ENCODE data around the gene AOPEP. TPM values are rescaled to one million over a fixed set of nuclear protein-coding genes. Genes with fewer than 3 reads are reported as not detected.

Gene AOPEP
- total RNA-seq, 4 donors from 2014 or later: 56.5 to 160 (median 103) TPM

GRCh38 chr9:94860678-94861588 is 134.4 kb downstream of the AOPEP start:
- peaks cover 32 to 40% of the 10 kb centered on the region in 2 donors for H3K4me1 ChIP-seq
- DNase-seq (no peak), ATAC-seq (no peak)
- peak overlapping the region; percentile 66 to 96 (median 80) for H3K27ac ChIP-seq
- no peak for TF ChIP-seq POLR2A (IDR thresholded peaks at IDR 0.05)
- TF ChIP-seq, protein P1, sequence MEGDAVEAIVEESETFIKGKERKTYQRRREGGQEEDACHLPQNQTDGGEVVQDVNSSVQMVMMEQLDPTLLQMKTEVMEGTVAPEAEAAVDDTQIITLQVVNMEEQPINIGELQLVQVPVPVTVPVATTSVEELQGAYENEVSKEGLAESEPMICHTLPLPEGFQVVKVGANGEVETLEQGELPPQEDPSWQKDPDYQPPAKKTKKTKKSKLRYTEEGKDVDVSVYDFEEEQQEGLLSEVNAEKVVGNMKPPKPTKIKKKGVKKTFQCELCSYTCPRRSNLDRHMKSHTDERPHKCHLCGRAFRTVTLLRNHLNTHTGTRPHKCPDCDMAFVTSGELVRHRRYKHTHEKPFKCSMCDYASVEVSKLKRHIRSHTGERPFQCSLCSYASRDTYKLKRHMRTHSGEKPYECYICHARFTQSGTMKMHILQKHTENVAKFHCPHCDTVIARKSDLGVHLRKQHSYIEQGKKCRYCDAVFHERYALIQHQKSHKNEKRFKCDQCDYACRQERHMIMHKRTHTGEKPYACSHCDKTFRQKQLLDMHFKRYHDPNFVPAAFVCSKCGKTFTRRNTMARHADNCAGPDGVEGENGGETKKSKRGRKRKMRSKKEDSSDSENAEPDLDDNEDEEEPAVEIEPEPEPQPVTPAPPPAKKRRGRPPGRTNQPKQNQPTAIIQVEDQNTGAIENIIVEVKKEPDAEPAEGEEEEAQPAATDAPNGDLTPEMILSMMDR (IDR thresholded peaks at IDR 0.05 in 4 of 5, conservative IDR thresholded peaks at IDR 0.05 in 1 of 5): no peak
- H3K9me3 ChIP-seq: no peaks in the 10 kb centered on the region
- in situ Hi-C loops (cut with MboI; ENCODE audit: low sequenced_read_pairs in 4 of 4) (no loop called here), intact Hi-C loops (cut with DNase I; ENCODE audit: low total_unique reads) (no loop called here)
- no peaks in the 10 kb centered on the region for H3K27me3 ChIP-seq
- H3K4me3 ChIP-seq: no peak overlapping the region
- no peaks in the 10 kb centered on the region for H3K36me3 ChIP-seq

GRCh38 chr9:94861589-94862272 is 135.2 kb downstream of the AOPEP start:
- peaks cover 40 to 48% of the 10 kb centered on the region in 2 donors for H3K4me1 ChIP-seq
- TF ChIP-seq POLR2A (IDR thresholded peaks at IDR 0.05): no peak
- TF ChIP-seq, protein P1 (IDR thresholded peaks at IDR 0.05 in 4 of 5, conservative IDR thresholded peaks at IDR 0.05 in 1 of 5): no peak
- H3K27me3 ChIP-seq: no peaks in the 10 kb centered on the region
- DNase-seq (no peak), ATAC-seq (peak; percentile 84 to 89)
- H3K36me3 ChIP-seq: no peaks in the 10 kb centered on the region
- peak overlapping the region; percentile 66 to 96 (median 80) for H3K27ac ChIP-seq
- intact Hi-C loops (cut with DNase I; ENCODE audit: low total_unique reads) (no loop called here), in situ Hi-C loops (cut with MboI; ENCODE audit: low sequenced_read_pairs in 4 of 4) (no loop called here)
- H3K9me3 ChIP-seq: no peaks in the 10 kb centered on the region
- H3K4me3 ChIP-seq: no peak overlapping the region

DNA sequence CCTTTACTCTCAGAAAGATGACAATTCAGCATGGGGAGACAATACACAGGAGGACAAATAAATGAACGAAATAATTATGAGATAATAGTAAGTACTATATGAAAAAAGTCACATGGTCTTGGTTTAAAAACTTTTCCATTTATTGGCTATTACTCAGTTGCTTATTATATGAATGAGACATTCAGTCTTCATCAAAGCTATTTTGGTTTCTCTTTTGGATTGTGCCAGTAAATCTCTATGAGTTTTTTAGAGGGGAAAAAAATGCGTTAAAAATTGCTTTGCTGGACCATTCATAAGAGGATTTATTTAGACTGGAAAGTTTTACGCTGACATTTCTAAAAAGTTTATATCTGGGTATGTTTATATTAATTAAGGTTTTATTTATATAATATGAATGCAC is 137.7 kb downstream of the AOPEP start:
- Histone ChIP-seq H3K4me1 (peaks cover 62 to 70% of the 10 kb centered on the region in 2 donors), H3K27ac (peak overlapping the region; percentile 4 to 96 (median 90))
- TF ChIP-seq, protein P1 (IDR thresholded peaks at IDR 0.05 in 4 of 5, conservative IDR thresholded peaks at IDR 0.05 in 1 of 5): no peak
- no peak for TF ChIP-seq POLR2A (IDR thresholded peaks at IDR 0.05)

DNA sequence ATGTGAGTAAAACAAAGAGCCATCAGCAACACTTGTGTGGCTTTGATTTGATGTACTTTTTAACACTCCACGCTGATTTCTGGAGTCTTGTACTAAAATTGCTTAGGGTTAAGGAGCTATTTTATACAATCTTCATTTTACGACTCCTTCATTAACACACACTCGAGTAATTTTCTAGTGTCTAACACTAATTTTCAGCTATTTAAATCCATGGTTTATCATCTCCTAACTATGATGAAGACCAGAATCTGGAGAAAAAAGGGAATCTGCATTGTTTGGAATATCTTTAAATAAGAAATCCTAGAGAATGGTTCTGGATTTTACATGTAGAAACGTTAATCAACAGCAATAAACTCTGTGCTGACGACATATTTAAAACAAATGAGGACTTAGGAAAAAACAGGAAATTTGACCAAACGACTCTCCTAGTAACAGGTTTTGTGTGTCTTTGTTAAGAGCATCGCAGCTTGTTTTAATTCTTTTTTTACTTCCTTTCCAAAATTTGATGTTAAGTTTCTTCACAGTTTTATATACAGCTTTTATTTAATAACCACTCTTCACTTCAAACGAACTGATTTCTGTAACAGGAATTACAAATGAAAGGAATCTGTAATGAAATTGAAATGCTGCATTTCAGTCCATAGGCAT is 138.5 kb downstream of the AOPEP start:
- Histone ChIP-seq H3K27ac (peak overlapping the region; percentile 89 to 96 (median 94)), H3K4me1 (peaks cover 65 to 78% of the 10 kb centered on the region in 2 donors), H3K27me3 (no peaks in the 10 kb centered on the region), H3K4me3 (peak overlapping the region in 1 of 4 donors; percentile 34), H3K9me3 (no peaks in the 10 kb centered on the region), H3K36me3 (no peaks in the 10 kb centered on the region)
- DNase-seq (no peak), ATAC-seq (no peak)
- intact Hi-C loops (cut with DNase I; ENCODE audit: low total_unique reads): loop anchor here (2.0 to 5.0 kb wide), 2 partner anchors 60 to 227 kb away; no protein-coding TSS in a partner anchor
- in situ Hi-C loops (cut with MboI; ENCODE audit: low sequenced_read_pairs in 4 of 4): no loop called here
- TF ChIP-seq, protein P1 (IDR thresholded peaks at IDR 0.05 in 4 of 5, conservative IDR thresholded peaks at IDR 0.05 in 1 of 5): no peak
- TF ChIP-seq POLR2A (IDR thresholded peaks at IDR 0.05): no peak

More for the DNA sequence above, 137.7 kb downstream of the AOPEP start:
- in situ Hi-C loops (cut with MboI; ENCODE audit: low sequenced_read_pairs in 4 of 4): no loop called here
- no peaks in the 10 kb centered on the region for H3K36me3 ChIP-seq
- ATAC-seq (no peak), DNase-seq (no peak)
- no peaks in the 10 kb centered on the region for H3K27me3 ChIP-seq
- no peaks in the 10 kb centered on the region for H3K9me3 ChIP-seq
- no peak overlapping the region for H3K4me3 ChIP-seq
- intact Hi-C loops (cut with DNase I; ENCODE audit: low total_unique reads): loop anchor here (2.0 kb wide), 1 partner anchor 59 kb away; no protein-coding TSS in a partner anchor
